ENCODE data around the gene GLIS1.
A peak's percentile ranks its signal among the peaks of the same experiment; 100 is the strongest.

GLIS1 gene

GRCh38 chr1:53490351-53490750, 248.6 kb downstream of the GLIS1 start:
- no peak for DNase-seq (ENCODE audit: extremely low read depth, low read depth)
- H3K4me3 ChIP-seq (replicated peaks; ENCODE audit: low read depth, low read length) = no peak overlapping the region
- no peak for TF ChIP-seq CTCF (IDR thresholded peaks at IDR 0.05; ENCODE audit: low read depth, low read length, missing control alignments)

GRCh38 chr1:53486395-53487026, 252.5 kb downstream of the GLIS1 start:
- TF ChIP-seq CTCF (IDR thresholded peaks at IDR 0.05; ENCODE audit: low read depth, low read length, missing control alignments) = no peak
- no peak for DNase-seq (ENCODE audit: extremely low read depth, low read depth)
- H3K4me3 ChIP-seq (replicated peaks; ENCODE audit: low read depth, low read length) = no peak overlapping the region

GRCh38 chr1:53485478-53486394, 253.2 kb downstream of the GLIS1 start:
- TF ChIP-seq CTCF (IDR thresholded peaks at IDR 0.05; ENCODE audit: low read depth, low read length, missing control alignments) = peak; percentile 90
- peak; percentile 59 for DNase-seq (ENCODE audit: extremely low read depth, low read depth)
- no peak overlapping the region for H3K4me3 ChIP-seq (replicated peaks; ENCODE audit: low read depth, low read length)

GRCh38 chr1:53484705-53485477, 254.1 kb downstream of the GLIS1 start:
- DNase-seq (ENCODE audit: extremely low read depth, low read depth) = no peak
- H3K4me3 ChIP-seq (replicated peaks; ENCODE audit: low read depth, low read length) = no peak overlapping the region

GRCh38 chr1:53483656-53484055, 255.3 kb downstream of the GLIS1 start:
- no peak overlapping the region for H3K4me3 ChIP-seq (replicated peaks; ENCODE audit: low read depth, low read length)
- no peak for TF ChIP-seq CTCF (IDR thresholded peaks at IDR 0.05; ENCODE audit: low read depth, low read length, missing control alignments)

More at GRCh38 chr1:53484705-53485477, 254.1 kb downstream of the GLIS1 start:
- TF ChIP-seq CTCF (IDR thresholded peaks at IDR 0.05; ENCODE audit: low read depth, low read length, missing control alignments) = no peak

GRCh38 chr1:53483170-53483569, 255.8 kb downstream of the GLIS1 start:
- TF ChIP-seq CTCF (IDR thresholded peaks at IDR 0.05; ENCODE audit: low read depth, low read length, missing control alignments) = no peak
- DNase-seq (ENCODE audit: extremely low read depth, low read depth) = no peak
- H3K4me3 ChIP-seq (replicated peaks; ENCODE audit: low read depth, low read length) = no peak overlapping the region

More at GRCh38 chr1:53483656-53484055, 255.3 kb downstream of the GLIS1 start:
- no peak for DNase-seq (ENCODE audit: extremely low read depth, low read depth)

All from HFF-Myc (cell line).